Gastrocnemius medialis (tissue), 4 donors: Measurements from ENCODE around the gene SFMBT2. TPM values are rescaled to one million over a fixed set of nuclear protein-coding genes. Genes with fewer than 3 reads are reported as not detected.

Experiments
- ATAC-seq, 2 donors: fragments of 150-250 bp; one replicate each; pipeline ENCODE4 v1.9.1; 2016
- DNase-seq, 2 donors: peaks; one replicate each; pipeline ENCODE4 v3.0.0-alpha.2; 2019
- H3K27ac ChIP-seq, 4 donors: fragments of 200-600 bp; sonication (generic); 1 replicate in 1 of 4; 2 replicates in 3 of 4; pipeline ENCODE4 v1.5.1; 2016 to 2018; ENCODE audit warnings: mild to moderate bottlenecking in 2 of 4, moderate library complexity in 1 of 4
- H3K27me3 ChIP-seq, 3 donors: fragments of 200-600 bp; sonication (generic) in 2 of 3; 1 replicate in 1 of 3; 2 replicates in 2 of 3; pipeline versions ENCODE4 v1.5.1 to v1.6.0; 2016 to 2019; ENCODE audit warnings: mild to moderate bottlenecking in 1 of 3, moderate library complexity in 1 of 3
- H3K36me3 ChIP-seq, 2 donors: fragments of 200-600 bp; sonication (generic) in 1 of 2; one replicate each; pipeline ENCODE4 v1.5.1; 2017 to 2018
- H3K4me1 ChIP-seq, 2 donors: fragments of 200-600 bp; sonication (generic) in 1 of 2; one replicate each; pipeline ENCODE4 v1.5.1; 2016 to 2017; ENCODE audit warnings: mild to moderate bottlenecking in 2 of 2
- H3K4me3 ChIP-seq, 4 donors: fragments of 200-600 bp; sonication (generic) in 3 of 4; 1 replicate in 1 of 4; 2 replicates in 3 of 4; pipeline ENCODE4 v1.5.1; 2016 to 2019; ENCODE audit warnings: mild to moderate bottlenecking in 2 of 4
- H3K9me3 ChIP-seq, 3 donors: fragments of 200-600 bp; sonication (generic) in 2 of 3; 1 replicate in 1 of 3; 2 replicates in 2 of 3; pipeline ENCODE4 v1.5.1; 2016 to 2019
- POLR2A ChIP-seq, 2 donors: fragments of 450-650 bp; IDR thresholded peaks; one replicate each; pipeline ENCODE4 v1.6.1; 2017; ENCODE audit warnings: antibody characterized with exemption in 2 of 2, mild to moderate bottlenecking in 2 of 2, moderate library complexity in 2 of 2
- in situ Hi-C, 4 donors: fragments of 200-750 bp; cut with MboI; loops; one replicate each; pipeline versions ENCODE4 v1.15.0 to v1.8.0; 2017; ENCODE audit warnings: low sequenced_read_pairs in 4 of 4
- intact Hi-C: fragments of 100-400 bp; cut with DNase I; formaldehyde crosslinking; loops from one replicate; pipeline ENCODE4 v1.15.1; 2023; ENCODE audit warnings: low total_unique reads
- total RNA-seq, 4 donors: library from RNA; depleted of rRNA; stranded (reverse); fragments of >200 nt; gene quantifications; one replicate each; pipeline versions ENCODE4 v1.1.0 to v1.2.3, GENCODE V29; 2016
- TF ChIP-seq, protein P1 (sequence below), 5 experiments: fragments of 450-650 bp in 3 of 5; fragments of 200-600 bp in 2 of 5; sonication (generic) in 2 of 5; IDR thresholded peaks in 4 of 5; conservative IDR thresholded peaks in 1 of 5; 1 replicate in 4 of 5; 2 replicates in 1 of 5; pipeline ENCODE4 v1.5.1; 2016 to 2019; ENCODE audit warnings: antibody characterized with exemption in 5 of 5, mild to moderate bottlenecking in 3 of 5, moderate library complexity in 3 of 5

Gene SFMBT2
- total RNA-seq, 4 donors from 2014 or later: 1.1 to 6.9 (median 2.1) TPM

DNA sequence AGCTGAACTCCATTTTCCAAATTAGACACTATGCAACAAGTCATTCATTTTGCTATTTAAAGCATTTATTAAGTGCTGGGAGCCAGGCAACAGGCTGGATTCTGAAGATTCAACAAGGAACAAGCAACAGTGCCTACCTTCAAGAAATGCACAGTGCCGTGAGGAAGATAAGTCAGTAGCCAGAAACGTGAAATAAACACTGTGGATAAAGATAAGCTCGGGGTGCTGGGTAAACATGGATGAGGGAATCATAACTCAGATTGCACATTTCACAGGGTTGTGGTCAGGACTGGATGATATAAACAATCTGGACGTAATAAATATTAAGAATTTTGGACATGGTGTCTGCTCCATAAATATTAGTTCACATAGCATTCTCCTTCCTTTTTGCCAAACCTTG, 259.3 kb downstream of the SFMBT2 start:
- H3K36me3 ChIP-seq: no peaks in the 10 kb centered on the region
- no peak for DNase-seq
- no peak for TF ChIP-seq POLR2A (IDR thresholded peaks at IDR 0.05)
- TF ChIP-seq, protein P1, sequence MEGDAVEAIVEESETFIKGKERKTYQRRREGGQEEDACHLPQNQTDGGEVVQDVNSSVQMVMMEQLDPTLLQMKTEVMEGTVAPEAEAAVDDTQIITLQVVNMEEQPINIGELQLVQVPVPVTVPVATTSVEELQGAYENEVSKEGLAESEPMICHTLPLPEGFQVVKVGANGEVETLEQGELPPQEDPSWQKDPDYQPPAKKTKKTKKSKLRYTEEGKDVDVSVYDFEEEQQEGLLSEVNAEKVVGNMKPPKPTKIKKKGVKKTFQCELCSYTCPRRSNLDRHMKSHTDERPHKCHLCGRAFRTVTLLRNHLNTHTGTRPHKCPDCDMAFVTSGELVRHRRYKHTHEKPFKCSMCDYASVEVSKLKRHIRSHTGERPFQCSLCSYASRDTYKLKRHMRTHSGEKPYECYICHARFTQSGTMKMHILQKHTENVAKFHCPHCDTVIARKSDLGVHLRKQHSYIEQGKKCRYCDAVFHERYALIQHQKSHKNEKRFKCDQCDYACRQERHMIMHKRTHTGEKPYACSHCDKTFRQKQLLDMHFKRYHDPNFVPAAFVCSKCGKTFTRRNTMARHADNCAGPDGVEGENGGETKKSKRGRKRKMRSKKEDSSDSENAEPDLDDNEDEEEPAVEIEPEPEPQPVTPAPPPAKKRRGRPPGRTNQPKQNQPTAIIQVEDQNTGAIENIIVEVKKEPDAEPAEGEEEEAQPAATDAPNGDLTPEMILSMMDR (IDR thresholded peaks at IDR 0.05 in 4 of 5, conservative IDR thresholded peaks at IDR 0.05 in 1 of 5): no peak
- ATAC-seq: no peak
- no peaks in the 10 kb centered on the region for H3K4me1 ChIP-seq
- H3K27me3 ChIP-seq: no peaks in the 10 kb centered on the region
- in situ Hi-C loops (no loop called here), intact Hi-C loops (no loop called here)
- no peaks in the 10 kb centered on the region for H3K9me3 ChIP-seq
- H3K4me3 ChIP-seq: no peak overlapping the region
- no peak overlapping the region for H3K27ac ChIP-seq

- intact Hi-C loops: no loop called here
- no peaks in the 10 kb centered on the region for H3K27me3 ChIP-seq
- in situ Hi-C loops: no loop called here
- H3K4me1 ChIP-seq: no peaks in the 10 kb centered on the region
- H3K4me3 ChIP-seq: no peak overlapping the region
- TF ChIP-seq, protein P1 (IDR thresholded peaks at IDR 0.05 in 4 of 5, conservative IDR thresholded peaks at IDR 0.05 in 1 of 5): no peak
- TF ChIP-seq POLR2A (IDR thresholded peaks at IDR 0.05): no peak
- ATAC-seq (no peak), DNase-seq (no peak)
- no peak overlapping the region for H3K27ac ChIP-seq
- H3K9me3 ChIP-seq: no peaks in the 10 kb centered on the region
- no peaks in the 10 kb centered on the region for H3K36me3 ChIP-seq
Observed at GRCh38 chr10:7150349-7150748, 260.5 kb downstream of the SFMBT2 start.

DNA sequence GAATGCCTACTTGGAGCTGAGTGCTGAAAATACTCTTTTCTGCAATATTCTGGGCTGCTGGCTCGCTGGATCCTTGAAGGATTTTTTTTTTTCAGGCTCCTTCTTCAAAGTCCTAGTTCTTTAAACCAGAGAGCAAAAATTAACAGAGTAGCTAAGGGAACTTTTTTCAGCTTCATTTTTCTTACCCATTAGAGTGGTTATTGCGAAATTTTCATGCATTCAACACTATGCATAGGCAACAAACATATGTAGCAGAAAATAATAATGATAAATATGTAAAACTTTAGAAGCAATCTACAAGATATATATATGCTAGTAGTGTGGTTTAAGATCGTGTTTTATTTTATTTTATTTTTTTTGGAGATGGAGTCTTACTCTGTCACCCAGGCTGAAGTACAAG, 264.6 kb downstream of the SFMBT2 start:
- no peaks in the 10 kb centered on the region for H3K4me1 ChIP-seq
- H3K27me3 ChIP-seq: no peaks in the 10 kb centered on the region
- no peaks in the 10 kb centered on the region for H3K9me3 ChIP-seq
- DNase-seq (no peak), ATAC-seq (no peak)
- H3K27ac ChIP-seq: no peak overlapping the region
- H3K36me3 ChIP-seq: no peaks in the 10 kb centered on the region
- no peak overlapping the region for H3K4me3 ChIP-seq
- intact Hi-C loops: no loop called here
- in situ Hi-C loops: no loop called here
- TF ChIP-seq, protein P1 (IDR thresholded peaks at IDR 0.05 in 4 of 5, conservative IDR thresholded peaks at IDR 0.05 in 1 of 5): no peak
- no peak for TF ChIP-seq POLR2A (IDR thresholded peaks at IDR 0.05)

DNA sequence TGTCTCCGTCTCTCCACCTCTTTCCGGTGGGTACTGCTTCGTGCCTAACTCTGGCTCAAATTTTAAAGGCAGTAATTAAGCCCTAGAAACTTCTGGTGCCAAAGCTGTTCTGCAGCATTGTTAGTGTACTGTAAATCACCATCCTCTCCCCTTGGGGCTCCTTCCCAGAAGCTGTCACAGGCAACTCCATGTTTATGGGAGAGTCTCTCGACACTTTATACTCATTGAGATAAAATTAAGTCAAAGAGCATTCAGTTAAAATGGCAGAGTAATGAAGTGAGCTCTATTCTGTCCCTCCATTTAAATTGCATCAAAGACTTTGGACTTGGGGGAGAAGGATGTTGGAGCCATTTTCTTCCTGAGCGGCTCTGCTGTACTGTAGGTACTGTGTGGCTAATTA, 274.8 kb downstream of the SFMBT2 start:
- no peak overlapping the region for H3K4me3 ChIP-seq
- H3K27ac ChIP-seq: no peak overlapping the region
- no peaks in the 10 kb centered on the region for H3K4me1 ChIP-seq
- no peaks in the 10 kb centered on the region for H3K9me3 ChIP-seq
- ATAC-seq (no peak), DNase-seq (no peak)
- no peak for TF ChIP-seq POLR2A (IDR thresholded peaks at IDR 0.05)
- TF ChIP-seq, protein P1 (IDR thresholded peaks at IDR 0.05 in 4 of 5, conservative IDR thresholded peaks at IDR 0.05 in 1 of 5): no peak
- peaks cover 6 to 12% (median 8%) of the 10 kb centered on the region in 3 donors for H3K27me3 ChIP-seq
- intact Hi-C loops (no loop called here), in situ Hi-C loops (no loop called here)
- no peaks in the 10 kb centered on the region for H3K36me3 ChIP-seq

DNA sequence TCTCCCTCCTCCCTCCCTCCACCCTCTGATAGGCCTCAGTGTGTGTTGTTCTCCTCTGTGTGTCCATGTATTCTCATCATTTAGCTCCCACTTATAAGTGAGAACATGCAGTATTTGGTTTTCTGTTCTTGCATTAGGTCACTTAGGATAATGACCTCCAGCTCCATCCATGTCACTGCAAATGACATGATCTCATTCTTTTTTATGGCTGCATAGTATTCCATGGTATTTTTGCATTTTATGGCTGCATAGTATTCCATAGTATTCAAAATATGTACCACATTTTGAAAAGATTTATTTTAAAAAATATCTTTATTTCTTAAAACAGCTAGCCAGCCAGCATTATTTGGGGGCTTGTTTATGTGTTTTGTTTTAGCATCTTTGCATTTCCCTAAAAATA, 275.6 kb downstream of the SFMBT2 start:
- intact Hi-C loops: no loop called here
- TF ChIP-seq, protein P1 (IDR thresholded peaks at IDR 0.05 in 4 of 5, conservative IDR thresholded peaks at IDR 0.05 in 1 of 5): no peak
- no peak for TF ChIP-seq POLR2A (IDR thresholded peaks at IDR 0.05)
- Histone ChIP-seq H3K27ac (no peak overlapping the region), H3K36me3 (no peaks in the 10 kb centered on the region), H3K4me3 (no peak overlapping the region), H3K4me1 (no peaks in the 10 kb centered on the region), H3K27me3 (peaks cover 6 to 12% (median 8%) of the 10 kb centered on the region in 3 donors), H3K9me3 (no peaks in the 10 kb centered on the region)
- ATAC-seq (no peak), DNase-seq (no peak)
- in situ Hi-C loops: no loop called here
